Esophagus (tissue), 2 donors: ENCODE results near the gene TIGD3. TPM values are rescaled to one million over a fixed set of nuclear protein-coding genes. Genes with fewer than 3 reads are reported as not detected.

ENCODE experiments used
- H3K27ac ChIP-seq, 2 donors: one replicate each; pipeline ENCODE4 v1.5.1; 2013; ENCODE audit warnings: low read depth in 2 of 2, mild to moderate bottlenecking in 2 of 2, inconsistent platforms in 1 of 2, low read length in 1 of 2, moderate library complexity in 1 of 2
- H3K27me3 ChIP-seq, 2 donors: one replicate each; pipeline ENCODE4 v1.6.1; 2013; ENCODE audit warnings: low read length in 2 of 2, control low read depth in 1 of 2, mild to moderate bottlenecking in 1 of 2; ENCODE audit not compliant: insufficient read depth in 2 of 2, control insufficient read depth in 1 of 2
- H3K36me3 ChIP-seq, 2 donors: one replicate each; pipeline ENCODE4 v1.6.1; 2013; ENCODE audit warnings: low read length in 1 of 2; ENCODE audit not compliant: control insufficient read depth in 2 of 2, insufficient read depth in 2 of 2
- H3K4me1 ChIP-seq, 2 donors: one replicate each; pipeline ENCODE4 v1.6.1; 2013; ENCODE audit warnings: low read length in 1 of 2; ENCODE audit not compliant: control insufficient read depth in 2 of 2, insufficient read depth in 2 of 2
- H3K4me3 ChIP-seq, 2 donors: one replicate each; pipeline ENCODE4 v1.5.1; 2013; ENCODE audit warnings: low read length in 2 of 2, mild to moderate bottlenecking in 2 of 2, low read depth in 1 of 2, moderate library complexity in 1 of 2
- H3K9me3 ChIP-seq, 2 donors: one replicate each; pipeline ENCODE4 v1.6.1; 2013; ENCODE audit warnings: mild to moderate bottlenecking in 2 of 2, low read depth in 1 of 2, low read length in 1 of 2, moderate library complexity in 1 of 2; ENCODE audit not compliant: control insufficient read depth in 2 of 2, insufficient read depth in 1 of 2
- WGBS, 2 donors: extraction: QIAGEN DNeasy Blood & Tissue Kit; methylation state at CpG; one replicate each; pipeline ENCODE4 v1.1.7; 2013; 5-methylcytosine and 5-hydroxymethylcytosine counted together
- polyA plus RNA-seq, 2 donors: library from polyadenylated mRNA; stranded (reverse); fragments of 200-250 nt; gene quantifications; one replicate each; pipeline ENCODE4 v1.2.3, GENCODE V29; 2013
- donor health status: healthy with polysubstance abuse.
- donor health status: Bipolar disorder and iron deficiency.

TIGD3 gene
- polyA plus RNA-seq, 2 donors, result 0.10 to 0.16 TPM

DNA sequence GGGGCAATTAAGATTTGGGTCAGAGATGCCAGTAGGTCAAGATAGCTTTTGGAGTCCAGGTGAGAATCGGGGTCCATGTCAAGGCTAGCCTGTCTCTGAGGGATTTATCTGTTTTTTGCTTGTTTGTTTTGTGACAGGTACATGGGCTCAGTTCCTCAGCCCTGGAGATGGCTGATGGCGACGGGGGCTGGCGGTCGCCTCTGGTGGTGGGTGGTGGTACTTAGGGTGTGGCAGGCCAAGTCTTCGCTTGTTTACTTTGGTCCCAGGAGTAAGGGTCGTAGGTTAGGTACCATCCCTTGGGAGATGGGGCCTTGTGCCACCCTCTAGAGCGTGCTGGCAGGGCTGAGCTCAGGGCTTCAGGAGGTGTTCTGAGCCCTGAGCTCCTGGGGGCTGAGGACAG is 23.2 kb downstream of the TIGD3 start:
- 88 to 90% methylated on average over 8 of the region's 8 CpGs for WGBS, 2 donors

DNA sequence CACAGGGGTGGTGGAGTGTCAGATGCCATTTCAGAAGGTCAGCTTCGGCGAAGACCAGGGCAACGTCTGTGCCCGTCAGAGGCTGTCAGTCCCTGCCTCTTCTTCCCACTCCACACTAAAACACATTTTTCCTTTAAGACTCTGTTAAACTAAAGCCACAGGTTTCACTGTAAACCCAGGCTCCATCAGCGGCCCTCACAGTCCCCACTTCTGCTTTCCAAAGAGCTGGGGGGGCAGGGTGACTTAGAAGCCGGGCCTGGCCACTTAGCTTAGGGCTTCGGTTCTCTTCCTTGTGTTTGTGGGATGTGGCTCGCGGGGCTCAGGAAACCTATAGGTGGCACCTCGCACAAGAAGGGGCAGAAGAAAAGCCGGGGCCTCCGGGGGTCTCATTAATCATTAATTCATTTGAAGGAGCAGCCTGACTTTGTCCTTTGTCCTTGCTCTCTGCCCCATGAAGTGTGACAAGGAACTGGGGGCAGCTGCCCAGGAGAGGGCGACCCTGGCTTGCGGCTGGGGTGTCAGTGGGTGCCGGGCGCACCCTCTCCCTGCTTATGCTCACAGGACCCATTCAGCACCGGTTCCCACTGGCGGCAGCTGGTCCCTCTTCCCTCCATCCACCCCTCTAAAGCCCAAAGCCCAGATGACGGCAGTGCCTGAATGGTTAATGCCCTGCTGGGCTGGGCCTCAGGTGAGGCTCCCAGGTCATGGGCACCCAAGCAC is 23.8 kb downstream of the TIGD3 start:
- H3K27ac ChIP-seq, result peak overlapping the region in 1 of 2 donors; percentile 27
- H3K4me3 ChIP-seq, result no peak overlapping the region
- WGBS, 2 donors, result 66 to 81% methylated on average over 19 of the region's 19 CpGs
- H3K9me3 ChIP-seq, result no peaks in the 10 kb centered on the region
- H3K27me3 ChIP-seq, result no peaks in the 10 kb centered on the region
- peaks cover 5 to 18% of the 10 kb centered on the region in 2 donors for H3K4me1 ChIP-seq
- H3K36me3 ChIP-seq, result no peaks in the 10 kb centered on the region

More for the DNA sequence above, 23.2 kb downstream of the TIGD3 start:
- Histone ChIP-seq H3K27me3 (no peaks in the 10 kb centered on the region), H3K36me3 (no peaks in the 10 kb centered on the region), H3K27ac (peak overlapping the region in 1 of 2 donors; percentile 27), H3K4me1 (peaks cover 5 to 13% of the 10 kb centered on the region in 2 donors), H3K4me3 (no peak overlapping the region), H3K9me3 (no peaks in the 10 kb centered on the region)

DNA sequence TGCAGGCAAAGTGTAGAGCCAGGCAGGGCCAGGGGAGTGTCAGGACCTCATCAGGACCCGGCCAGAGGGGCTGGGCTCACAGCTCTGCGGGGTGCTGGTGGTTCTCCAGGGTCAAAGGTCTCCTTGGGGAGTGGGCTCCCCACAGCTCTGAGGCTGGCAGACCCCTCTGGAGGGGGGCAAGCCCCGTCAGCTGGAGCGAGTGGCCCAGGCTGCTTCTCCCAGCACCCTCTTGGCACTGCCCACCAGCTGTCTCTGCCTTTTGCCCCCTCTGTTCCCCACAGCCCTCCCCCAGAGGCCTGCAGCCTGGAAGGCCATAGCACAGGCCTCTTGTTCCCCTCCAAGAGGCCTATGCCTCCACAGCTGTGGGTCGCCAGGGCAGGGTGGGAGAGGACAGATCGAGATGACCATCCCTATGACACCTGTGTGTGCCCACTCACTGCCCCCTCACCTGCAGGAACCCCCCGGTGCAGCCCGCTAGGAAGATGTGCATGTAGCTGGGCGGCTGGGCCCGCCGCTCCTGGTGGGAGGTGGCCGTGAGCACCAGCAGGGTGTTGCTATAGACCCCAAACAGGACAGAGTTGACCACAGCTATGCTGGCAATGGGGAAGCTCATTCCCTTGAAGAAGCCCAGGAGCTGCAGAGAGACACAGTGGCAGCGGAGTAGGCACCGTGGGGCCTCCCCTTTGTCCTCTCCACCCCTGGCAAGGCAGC is 24.5 kb downstream of the TIGD3 start:
- 85 to 93% methylated on average over 14 of the region's 14 CpGs for WGBS, 2 donors
- H3K4me1 ChIP-seq, result peaks cover 5 to 21% of the 10 kb centered on the region in 2 donors
- H3K27ac ChIP-seq, result peak overlapping the region in 1 of 2 donors; percentile 24
- no peaks in the 10 kb centered on the region for H3K36me3 ChIP-seq
- H3K4me3 ChIP-seq, result no peak overlapping the region
- no peaks in the 10 kb centered on the region for H3K9me3 ChIP-seq
- H3K27me3 ChIP-seq, result no peaks in the 10 kb centered on the region

DNA sequence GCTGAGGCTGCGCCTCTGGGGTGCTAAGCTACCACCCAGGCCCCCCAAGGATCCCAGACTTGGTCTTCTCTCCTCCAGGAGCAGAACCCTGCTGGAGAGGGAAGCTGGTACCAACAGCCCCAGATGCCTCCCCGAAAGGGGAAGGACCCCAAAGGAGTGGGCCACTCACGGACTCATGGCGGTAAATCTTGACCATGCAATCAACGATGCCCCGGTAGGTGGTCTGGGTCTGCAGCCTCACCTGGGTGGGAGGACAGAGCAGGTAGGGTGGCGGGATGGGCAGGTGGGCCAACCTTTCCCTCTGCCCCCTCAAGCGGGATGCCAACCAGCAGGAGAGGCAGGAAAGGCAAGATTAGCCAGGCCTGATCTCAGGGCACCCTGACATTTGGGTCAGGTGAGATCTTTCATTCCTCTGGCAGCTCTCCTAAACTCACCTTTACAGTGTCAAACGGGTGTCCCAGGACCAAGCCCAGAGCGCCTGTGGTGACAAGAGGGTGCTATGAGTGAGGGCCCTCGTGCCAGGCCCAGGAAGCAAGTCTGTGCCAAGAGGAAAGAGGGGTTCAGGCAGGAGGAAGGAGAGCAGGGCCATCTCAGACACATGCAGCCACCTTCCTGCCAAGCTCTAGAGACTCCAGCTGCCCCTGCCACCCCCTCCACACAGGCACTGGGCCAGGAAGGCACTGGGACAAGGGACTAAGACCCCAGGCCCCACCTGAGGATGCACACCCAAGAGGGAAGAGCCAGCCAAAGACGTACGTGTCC is 25.3 kb downstream of the TIGD3 start:
- Histone ChIP-seq H3K9me3 (no peaks in the 10 kb centered on the region), H3K4me3 (no peak overlapping the region), H3K4me1 (peaks cover 5 to 21% of the 10 kb centered on the region in 2 donors), H3K27ac (peak overlapping the region; percentile 8 to 53), H3K27me3 (no peaks in the 10 kb centered on the region), H3K36me3 (no peaks in the 10 kb centered on the region)
- 79 to 87% methylated on average over 13 of the region's 13 CpGs for WGBS, 2 donors

DNA sequence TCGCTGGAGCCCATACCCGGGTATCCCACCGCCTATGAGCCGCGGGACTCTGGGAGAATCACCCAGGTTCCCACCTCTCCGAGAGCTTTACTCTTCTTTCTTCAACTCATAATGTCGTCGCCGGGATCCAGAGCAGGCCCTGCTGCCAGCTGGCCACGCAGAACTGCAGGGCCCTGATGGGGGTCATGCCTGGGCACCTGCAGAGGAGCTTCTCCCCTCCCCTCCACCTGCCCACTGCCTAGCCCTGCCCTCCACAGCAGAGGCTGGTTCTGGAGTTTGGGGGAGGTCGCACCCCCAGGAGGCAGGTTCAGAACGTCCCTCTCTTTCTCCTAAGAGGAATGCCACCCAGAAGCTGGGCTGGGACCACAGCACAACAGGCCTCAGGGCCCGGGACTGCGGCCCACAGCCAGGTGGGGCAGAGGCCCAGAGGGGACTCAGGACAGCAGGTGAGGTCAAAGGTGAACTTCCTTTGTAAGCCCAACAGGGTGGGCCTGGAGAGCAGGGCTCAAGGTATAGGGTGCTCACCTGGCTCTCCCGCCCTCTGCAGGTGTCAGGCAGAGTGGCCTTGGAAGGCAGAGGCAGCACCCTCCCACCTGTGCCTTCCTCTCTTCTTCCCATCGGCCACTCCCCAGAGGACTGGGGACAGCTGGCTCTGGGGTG is 26.0 kb downstream of the TIGD3 start:
- H3K4me3 ChIP-seq, result no peak overlapping the region
- no peaks in the 10 kb centered on the region for H3K27me3 ChIP-seq
- H3K36me3 ChIP-seq, result no peaks in the 10 kb centered on the region
- H3K27ac ChIP-seq, result peak overlapping the region; percentile 98 to 100
- H3K9me3 ChIP-seq, result no peaks in the 10 kb centered on the region
- WGBS, 2 donors, result 71 to 82% methylated on average over 16 of the region's 16 CpGs
- H3K4me1 ChIP-seq, result peaks cover 5 to 22% of the 10 kb centered on the region in 2 donors

DNA sequence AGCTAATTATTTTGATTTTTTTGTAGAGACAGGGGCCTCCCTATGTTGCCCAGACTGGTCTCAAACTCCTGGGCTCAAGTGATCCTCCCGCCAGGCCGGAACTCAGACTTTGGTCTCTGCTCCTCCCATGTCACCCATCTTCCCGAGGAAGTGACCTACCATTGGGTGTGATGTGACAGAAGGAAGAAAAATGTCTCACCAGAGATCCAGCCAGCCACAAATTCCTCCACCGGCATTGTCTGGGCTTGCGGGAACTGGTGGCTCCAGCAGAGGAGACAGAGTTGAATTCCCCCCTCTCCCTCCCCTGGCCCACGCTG is 27.1 kb downstream of the TIGD3 start:
- Histone ChIP-seq H3K4me3 (peak overlapping the region; percentile 44 to 45), H3K9me3 (no peaks in the 10 kb centered on the region), H3K4me1 (peaks cover 2 to 25% of the 10 kb centered on the region in 2 donors), H3K27me3 (no peaks in the 10 kb centered on the region), H3K36me3 (no peaks in the 10 kb centered on the region), H3K27ac (peak overlapping the region; percentile 98 to 100)
- WGBS, 2 donors, result 3 to 4% methylated on average over 6 of the region's 6 CpGs

DNA sequence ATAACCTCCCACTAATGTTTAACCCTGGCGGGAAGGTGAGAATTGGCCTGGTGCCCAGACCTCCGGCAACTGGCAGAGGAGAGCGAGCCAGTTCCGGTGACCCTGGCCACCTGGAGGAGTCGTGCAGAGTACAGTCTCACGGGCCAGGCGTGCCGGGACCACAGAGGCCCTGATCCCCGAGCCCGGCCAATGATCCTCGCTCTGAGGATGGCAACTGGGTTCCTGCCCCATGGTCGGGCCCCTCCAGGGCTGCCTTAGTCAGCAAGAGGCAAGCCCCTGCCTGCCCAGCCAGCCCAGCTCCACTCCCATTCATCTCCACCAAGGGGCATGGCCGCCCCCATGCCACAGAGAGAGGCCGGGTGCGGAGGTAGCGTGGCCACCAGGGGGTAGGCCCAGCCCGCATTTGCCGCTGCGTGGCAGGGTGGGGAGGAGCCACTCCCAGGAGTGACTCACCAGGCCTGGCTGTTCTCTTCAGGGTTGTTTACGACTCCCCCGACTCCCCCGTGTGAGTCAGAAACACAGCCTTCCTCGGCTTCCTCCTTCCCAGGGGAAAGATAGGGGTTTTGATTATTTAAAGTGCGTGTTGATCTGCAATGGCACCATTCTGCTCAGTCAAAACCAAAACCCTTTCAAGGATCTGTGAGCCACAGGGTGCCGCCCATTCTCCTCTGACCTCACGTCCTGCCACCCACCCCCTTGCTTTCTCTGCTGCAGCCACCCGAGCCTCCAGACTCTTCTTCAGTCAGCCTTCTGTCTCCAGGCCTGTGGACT is 27.7 kb downstream of the TIGD3 start, which contains the start of gene SLC25A45:
SLC25A45 (minus strand) TSS at position 614 of the 771 bp plus-strand sequence. CDS start 695 bp downstream, outside the sequence.
- Histone ChIP-seq H3K4me3 (peak within 1 kb of the TSS; percentile 44 to 45), H3K27ac (peak within 1 kb of the TSS; percentile 98 to 100), H3K4me1 (peaks cover 2 to 25% of the 10 kb centered on the region in 2 donors), H3K27me3 (no peaks in the 10 kb centered on the region), H3K9me3 (no peaks in the 10 kb centered on the region), H3K36me3 (no peaks in the 10 kb centered on the region)
- WGBS, 2 donors, result 0 to 1% methylated on average over 27 of the region's 27 CpGs

DNA sequence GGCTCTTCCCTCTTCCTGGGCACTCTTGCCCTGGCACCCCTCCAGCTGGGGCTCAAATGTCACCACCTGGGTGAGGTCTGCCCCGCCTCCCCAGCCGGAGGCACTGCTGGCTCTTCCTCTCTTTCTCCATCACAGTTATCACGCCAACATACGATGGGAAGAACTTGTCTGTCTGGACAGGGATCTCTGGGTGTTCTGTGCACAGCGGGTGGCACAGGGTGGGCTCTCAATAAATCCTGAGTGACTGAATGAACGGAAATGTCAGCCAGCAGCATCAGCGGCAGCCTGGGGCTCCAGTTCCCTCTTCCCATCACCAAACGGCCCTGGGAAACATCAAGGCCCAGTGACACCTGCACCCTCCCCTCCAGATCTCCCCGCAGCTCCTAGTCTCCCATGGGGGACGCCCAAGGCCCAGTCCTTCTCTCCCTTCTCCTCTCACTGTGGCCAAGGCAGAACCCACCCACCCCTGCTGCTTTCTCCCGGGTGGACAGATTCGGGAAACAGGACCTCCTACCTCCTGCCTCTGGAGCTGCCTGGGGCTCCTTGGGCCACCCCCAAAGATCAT is 28.3 kb downstream of the TIGD3 start:
- Histone ChIP-seq H3K4me1 (peaks cover 2 to 26% of the 10 kb centered on the region in 2 donors), H3K9me3 (no peaks in the 10 kb centered on the region), H3K36me3 (no peaks in the 10 kb centered on the region), H3K4me3 (peak overlapping the region; percentile 21 to 44), H3K27me3 (no peaks in the 10 kb centered on the region), H3K27ac (peak overlapping the region; percentile 98 to 100)
- WGBS, 2 donors, result 11 to 12% methylated on average over 12 of the region's 12 CpGs
